NCI-H1105 (cell line): ENCODE results near the gene COLEC11.

Source experiments
- DNase-seq: peaks from one replicate; lab custom pipeline; 2025; lab: John Stamatoyannopoulos, UW

The COLEC11 gene

GRCh38 chr2:3585261-3586109 lies 9.4 kb upstream of the COLEC11 start:
- no peak for DNase-seq

- DNase-seq = no peak
These were observed 8.7 kb upstream of the COLEC11 start for GRCh38 chr2:3586220-3586619.

- DNase-seq = no peak
These were observed 7.9 kb upstream of the COLEC11 start for GRCh38 chr2:3587021-3587420.

- no peak for DNase-seq
These were observed 7.5 kb upstream of the COLEC11 start for GRCh38 chr2:3587432-3587831.

GRCh38 chr2:3588084-3588483 lies 6.8 kb upstream of the COLEC11 start:
- DNase-seq = no peak

- DNase-seq = no peak
These were observed 5.8 kb upstream of the COLEC11 start for GRCh38 chr2:3589086-3589485.

GRCh38 chr2:3595404-3595803 lies 492 bp downstream of the COLEC11 start:
- no peak for DNase-seq

- no peak for DNase-seq
These were observed 1.1 kb downstream of the COLEC11 start for GRCh38 chr2:3595985-3596384.

GRCh38 chr2:3596901-3597417 lies 2.0 kb downstream of the COLEC11 start:
- DNase-seq = no peak

- no peak for DNase-seq
These were observed 2.7 kb downstream of the COLEC11 start for GRCh38 chr2:3597567-3597966.

GRCh38 chr2:3598197-3598910 lies 3.4 kb downstream of the COLEC11 start:
- DNase-seq = no peak

- no peak for DNase-seq
These were observed 4.3 kb downstream of the COLEC11 start for GRCh38 chr2:3598912-3599854.

- no peak for DNase-seq
These were observed 5.4 kb downstream of the COLEC11 start for GRCh38 chr2:3600256-3600855.

- DNase-seq = no peak
These were observed 6.8 kb downstream of the COLEC11 start for GRCh38 chr2:3601561-3602271.

- no peak for DNase-seq
These were observed 7.8 kb downstream of the COLEC11 start for GRCh38 chr2:3602553-3603339.

GRCh38 chr2:3603536-3604206 lies 8.8 kb downstream of the COLEC11 start:
- DNase-seq = no peak

- no peak for DNase-seq
These were observed 9.4 kb downstream of the COLEC11 start for GRCh38 chr2:3604207-3604877.

- DNase-seq = no peak
These were observed 10.4 kb downstream of the COLEC11 start for GRCh38 chr2:3604991-3605961.
